ENCODE measurements around the gene COL15A1. TPM values are rescaled to one million over a fixed set of nuclear protein-coding genes. Genes with fewer than 3 reads are reported as not detected.

Gene COL15A1
- total RNA-seq, 1 experiment from 2014 or later: 0.04 TPM

- no peaks in the 10 kb centered on the region for H3K27me3 ChIP-seq (replicated peaks; ENCODE audit: insufficient read depth, low read depth, low read length, poor library complexity)
- H3K27ac ChIP-seq (ENCODE audit: low read depth, low read length, poor library complexity, severe bottlenecking): no peak overlapping the region
- DNase-seq (ENCODE audit: low spot score): no peak
These were observed 172.3 kb downstream of the COL15A1 start for GRCh38 chr9:99116003-99116411.

DNA sequence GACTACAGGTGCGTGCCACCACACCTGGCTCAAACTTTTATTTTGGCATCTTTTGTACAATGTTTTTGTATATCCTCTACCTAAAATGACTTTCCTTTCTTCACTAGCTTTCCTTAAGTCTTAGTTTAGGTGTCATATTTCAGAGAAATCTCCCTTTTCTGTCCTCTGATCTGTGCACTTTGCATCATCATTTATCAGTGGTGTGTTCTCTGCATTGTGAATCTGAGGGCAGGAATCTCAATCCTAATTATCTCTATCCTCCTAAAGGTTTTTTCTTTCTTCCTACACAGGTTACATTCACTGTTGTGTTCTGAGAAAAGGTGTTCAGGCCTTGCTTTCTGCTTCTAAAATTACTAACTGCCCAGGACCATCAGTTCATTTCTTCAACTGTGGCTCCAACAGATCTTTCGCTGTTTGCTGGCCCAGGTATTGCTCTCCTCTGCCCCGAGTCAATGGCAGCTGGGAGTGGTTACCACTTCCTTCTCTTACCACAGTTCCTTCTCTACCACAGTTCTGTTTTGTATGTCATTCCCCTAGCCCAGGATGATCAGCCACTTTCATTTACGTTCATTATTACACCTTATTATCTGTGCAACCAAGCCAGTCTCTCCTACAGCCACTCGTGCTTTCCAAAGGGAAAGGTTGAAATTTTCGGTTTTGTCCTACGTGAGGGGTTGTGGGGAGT lies 175.2 kb downstream of the COL15A1 start:
- TF ChIP-seq EZH2 (IDR thresholded peaks at IDR 0.05; ENCODE audit: borderline replicate concordance, low read depth, low read length, poor library complexity, severe bottlenecking) (no peak), CTCF (conservative IDR thresholded peaks at IDR 0.05; ENCODE audit: low read depth, low read length) (no peak)
- CTCF ChIA-PET: no interaction called here
- H3K27me3 ChIP-seq (replicated peaks; ENCODE audit: insufficient read depth, low read depth, low read length, poor library complexity): no peaks in the 10 kb centered on the region
- H3K36me3 ChIP-seq (ENCODE audit: insufficient read depth, low read length, poor library complexity, severe bottlenecking): no peaks in the 10 kb centered on the region
- H3K4me1 ChIP-seq (ENCODE audit: insufficient read depth, low read length, poor library complexity, severe bottlenecking): no peaks in the 10 kb centered on the region
- POLR2A ChIA-PET (ENCODE audit: low non-redundant PET): no interaction called here
- no peaks in the 10 kb centered on the region for H3K9me3 ChIP-seq (ENCODE audit: low read depth, low read length, poor library complexity, severe bottlenecking)
- H3K27ac ChIP-seq (ENCODE audit: low read depth, low read length, poor library complexity, severe bottlenecking): no peak overlapping the region
- H3K4me3 ChIP-seq (ENCODE audit: low read depth, low read length, poor library complexity, severe bottlenecking): no peak overlapping the region
- intact Hi-C loops (cut with micrococcal nuclease; ENCODE audit: unreplicated experiment): no loop called here
- no peak for DNase-seq (ENCODE audit: low spot score)
- BruUV-seq (replicated peaks): no TSS peak

More at GRCh38 chr9:99116003-99116411, 172.3 kb downstream of the COL15A1 start:
- intact Hi-C loops (cut with micrococcal nuclease; ENCODE audit: unreplicated experiment): no loop called here
- H3K4me3 ChIP-seq (ENCODE audit: low read depth, low read length, poor library complexity, severe bottlenecking): no peak overlapping the region
- H3K9me3 ChIP-seq (ENCODE audit: low read depth, low read length, poor library complexity, severe bottlenecking): no peaks in the 10 kb centered on the region
- no peaks in the 10 kb centered on the region for H3K36me3 ChIP-seq (ENCODE audit: insufficient read depth, low read length, poor library complexity, severe bottlenecking)
- CTCF ChIA-PET: no interaction called here
- H3K4me1 ChIP-seq (ENCODE audit: insufficient read depth, low read length, poor library complexity, severe bottlenecking): no peaks in the 10 kb centered on the region
- no peak for TF ChIP-seq CTCF (conservative IDR thresholded peaks at IDR 0.05; ENCODE audit: low read depth, low read length)
- no peak for TF ChIP-seq EZH2 (IDR thresholded peaks at IDR 0.05; ENCODE audit: borderline replicate concordance, low read depth, low read length, poor library complexity, severe bottlenecking)
- POLR2A ChIA-PET (ENCODE audit: low non-redundant PET): no interaction called here
- no TSS peak for BruUV-seq (replicated peaks)

- no peak overlapping the region for H3K4me3 ChIP-seq (ENCODE audit: low read depth, low read length, poor library complexity, severe bottlenecking)
- DNase-seq (ENCODE audit: low spot score): no peak
- no peaks in the 10 kb centered on the region for H3K36me3 ChIP-seq (ENCODE audit: insufficient read depth, low read length, poor library complexity, severe bottlenecking)
- no TSS peak for BruUV-seq (replicated peaks)
- no peaks in the 10 kb centered on the region for H3K9me3 ChIP-seq (ENCODE audit: low read depth, low read length, poor library complexity, severe bottlenecking)
- intact Hi-C loops (cut with micrococcal nuclease; ENCODE audit: unreplicated experiment): no loop called here
- CTCF ChIA-PET: no interaction called here
- H3K4me1 ChIP-seq (ENCODE audit: insufficient read depth, low read length, poor library complexity, severe bottlenecking): no peaks in the 10 kb centered on the region
- no peaks in the 10 kb centered on the region for H3K27me3 ChIP-seq (replicated peaks; ENCODE audit: insufficient read depth, low read depth, low read length, poor library complexity)
- H3K27ac ChIP-seq (ENCODE audit: low read depth, low read length, poor library complexity, severe bottlenecking): no peak overlapping the region
- no peak for TF ChIP-seq EZH2 (IDR thresholded peaks at IDR 0.05; ENCODE audit: borderline replicate concordance, low read depth, low read length, poor library complexity, severe bottlenecking)
- TF ChIP-seq CTCF (conservative IDR thresholded peaks at IDR 0.05; ENCODE audit: low read depth, low read length): no peak
- POLR2A ChIA-PET (ENCODE audit: low non-redundant PET): no interaction called here
These were observed 176.4 kb downstream of the COL15A1 start for GRCh38 chr9:99119976-99120655.

Other genes with a start within 250 kb of the COL15A1 start
- not detected in 2 replicates for gene GABBR2, start 235.0 kb upstream of the COL15A1 start, total RNA-seq (2021)
- 14.4 and 20.5 TPM in 2 replicates for gene ANKS6, start 147.4 kb upstream of the COL15A1 start, total RNA-seq (2021)
- 0.54 and 1.0 TPM in 2 replicates for gene GALNT12, start 136.2 kb upstream of the COL15A1 start, total RNA-seq (2021)
- 3.5 and 6.1 TPM in 2 replicates for gene TGFBR1, start 161.2 kb downstream of the COL15A1 start, total RNA-seq (2021)

Measured in A673 (cell line).